AG04450 (cell line): ENCODE results near the gene TMED6. TPM values are rescaled to one million over a fixed set of nuclear protein-coding genes. Genes with fewer than 3 reads are reported as not detected.

ENCODE experiments used
- CTCF ChIA-PET: fragments of 300-600, 350-600 bp; formaldehyde crosslinking; extraction: SDS; loops from one replicate; lab custom pipeline; 2022; ENCODE audit warnings: antibody characterized with exemption, inconsistent platforms; lab: Charles Lee
- POLR2A ChIA-PET: fragments of 350-600 bp; formaldehyde crosslinking; extraction: SDS; loops from one replicate; lab custom pipeline; 2021; ENCODE audit warnings: antibody characterized with exemption, inconsistent platforms; lab: Yijun Ruan, JAX
- DNase-seq: peaks from one replicate; pipeline ENCODE4 v3.0.0-alpha.2; 2011; ENCODE audit warnings: low read depth, low spot score
- H3K27ac ChIP-seq: one replicate; pipeline ENCODE4 v1.5.1; 2012; ENCODE audit warnings: low read depth, low read length, control low read depth
- H3K27me3 ChIP-seq: one replicate; pipeline ENCODE4 v1.6.0; 2012; ENCODE audit warnings: low read length; ENCODE audit not compliant: control insufficient read depth, insufficient read depth
- H3K4me3 ChIP-seq: 2 replicates; pipeline ENCODE4 v1.5.1; 2011; ENCODE audit warnings: mild to moderate bottlenecking, low read depth, low read length, control low read depth
- H3K9me3 ChIP-seq: 2 replicates; pipeline ENCODE4 v1.5.1; 2012; ENCODE audit warnings: low read length; ENCODE audit not compliant: control insufficient read depth, insufficient read depth
- CTCF ChIP-seq: IDR thresholded peaks from 2 replicates; pipeline ENCODE4 v1.5.1; 2011; ENCODE audit warnings: low read depth, low read length, control low read depth, inconsistent platforms
- polyA plus RNA-seq: library from polyadenylated mRNA; depleted of rRNA; stranded (reverse); fragments of >200 nt; gene quantifications from 2 replicates; pipeline ENCODE4 v1.2.3, GENCODE V29; 2011

Gene TMED6
- polyA plus RNA-seq, 1 experiment: not detected

- peak overlapping the region; percentile 82 for H3K27ac ChIP-seq
- POLR2A ChIA-PET: interaction anchor here (1.7 to 2.3 kb wide), 3 partner anchors 81 to 359 kb away, joined by 5 to 8 read pairs (median 5); partner anchors contain the start of gene NOB1
- CTCF ChIA-PET: interaction anchor here (0.6 to 6.0 kb wide), 44 partner anchors 9 to 359 kb away, joined by 3 to 61 read pairs (median 4); partner anchors contain the start of genes NOB1, NQO1 and TERF2
Observed at GRCh38 chr16:69395859-69396186, 44.2 kb upstream of the TMED6 start.

GRCh38 chr16:69393898-69394849 lies 42.6 kb upstream of the TMED6 start:
- Histone ChIP-seq H3K9me3 (no peaks in the 10 kb centered on the region), H3K4me3 (no peak overlapping the region), H3K27me3 (no peaks in the 10 kb centered on the region), H3K27ac (no peak overlapping the region)
- TF ChIP-seq CTCF: no peak
- POLR2A ChIA-PET: no interaction called here
- CTCF ChIA-PET: interaction anchor here (1.0 to 6.0 kb wide), 3 partner anchors 15 to 361 kb away, joined by 3 to 61 read pairs (median 3); partner anchors contain the start of gene NOB1
- no peak for DNase-seq

More at GRCh38 chr16:69395859-69396186, 44.2 kb upstream of the TMED6 start:
- no peaks in the 10 kb centered on the region for H3K27me3 ChIP-seq
- DNase-seq: no peak
- no peak overlapping the region for H3K4me3 ChIP-seq
- TF ChIP-seq CTCF: no peak
- H3K9me3 ChIP-seq: no peaks in the 10 kb centered on the region

GRCh38 chr16:69386596-69386995 lies 35.0 kb upstream of the TMED6 start:
- Histone ChIP-seq H3K9me3 (no peaks in the 10 kb centered on the region), H3K27me3 (no peaks in the 10 kb centered on the region), H3K27ac (no peak overlapping the region), H3K4me3 (no peak overlapping the region)
- no peak for TF ChIP-seq CTCF
- CTCF ChIA-PET: interaction anchor here (0.6 to 3.2 kb wide), 2 partner anchors 9 to 368 kb away, joined by 3 to 18 read pairs; partner anchors contain the start of gene NOB1
- no peak for DNase-seq
- POLR2A ChIA-PET: no interaction called here

GRCh38 chr16:69384974-69385373 lies 33.4 kb upstream of the TMED6 start:
- Histone ChIP-seq H3K27me3 (no peaks in the 10 kb centered on the region), H3K27ac (peak overlapping the region; percentile 47), H3K4me3 (peak overlapping the region; percentile 84), H3K9me3 (no peaks in the 10 kb centered on the region)
- ChIA-PET POLR2A (no interaction called here), CTCF (interaction anchor here (1.2 kb wide), 1 partner anchor 11 kb away, joined by 8 read pairs; no protein-coding TSS in a partner anchor)
- no peak for DNase-seq
- no peak for TF ChIP-seq CTCF

GRCh38 chr16:69382421-69382820 lies 30.8 kb upstream of the TMED6 start:
- no peak for DNase-seq
- no peak overlapping the region for H3K27ac ChIP-seq
- H3K4me3 ChIP-seq: no peak overlapping the region
- POLR2A ChIA-PET: no interaction called here
- CTCF ChIA-PET: interaction anchor here (0.6 kb wide), 1 partner anchor 522 kb away, joined by 3 read pairs; no protein-coding TSS in a partner anchor
- no peak for TF ChIP-seq CTCF
- H3K9me3 ChIP-seq: no peaks in the 10 kb centered on the region
- no peaks in the 10 kb centered on the region for H3K27me3 ChIP-seq
